B cell (primary cell): Measurements from ENCODE around the gene SOX9.

Experiments
- CTCF ChIP-seq: fragments of 200-600 bp; IDR thresholded peaks from one replicate; pipeline ENCODE4 v1.8.0; 2022; ENCODE audit warnings: antibody characterized with exemption, mild to moderate bottlenecking
- EZH2 ChIP-seq: IDR thresholded peaks from 2 replicates; pipeline ENCODE4 v1.6.1; 2012; ENCODE audit warnings: borderline replicate concordance, low read depth, mild to moderate bottlenecking, moderate library complexity, low read length; ENCODE audit not compliant: insufficient read depth, poor library complexity, severe bottlenecking

- no peak for TF ChIP-seq EZH2
- peak; percentile 58 for TF ChIP-seq CTCF
These were observed 2.3 kb upstream of the SOX9 start for GRCh38 chr17:72118335-72119076.
